Esophagus squamous epithelium (tissue), 5 donors: ENCODE measurements around the gene FHIP1B. TPM values are rescaled to one million over a fixed set of nuclear protein-coding genes. Genes with fewer than 3 reads are reported as not detected.

ENCODE experiments used
- DNase-seq: peaks from one replicate; lab custom pipeline; 2025; lab: John Stamatoyannopoulos, UW
- H3K27ac ChIP-seq, 4 donors: fragments of 200-600 bp; sonication (generic); one replicate each; pipeline ENCODE4 v1.5.1; 2016 to 2019; ENCODE audit warnings: mild to moderate bottlenecking in 1 of 4
- H3K27me3 ChIP-seq, 4 donors: fragments of 200-600 bp; sonication (generic); 1 replicate in 3 of 4; 2 replicates in 1 of 4; pipeline versions ENCODE4 v1.5.1 to v1.6.0; 2017 to 2021; ENCODE audit warnings: antibody characterized with exemption in 1 of 4
- H3K36me3 ChIP-seq, 3 donors: fragments of 200-600 bp; sonication (generic); one replicate each; pipeline ENCODE4 v1.5.1; 2016 to 2019
- H3K4me1 ChIP-seq, 3 donors: fragments of 200-600 bp; sonication (generic); one replicate each; pipeline ENCODE4 v1.5.1; 2017 to 2019
- H3K4me3 ChIP-seq, 4 donors: fragments of 200-600 bp; sonication (generic); 1 replicate in 3 of 4; 2 replicates in 1 of 4; pipeline ENCODE4 v1.5.1; 2016 to 2019; ENCODE audit warnings: mild to moderate bottlenecking in 2 of 4, moderate library complexity in 1 of 4
- H3K9me3 ChIP-seq, 3 donors: fragments of 200-600 bp; sonication (generic); one replicate each; pipeline ENCODE4 v1.5.1; 2016 to 2019
- CTCF ChIP-seq, 6 experiments: fragments of 450-650 bp in 4 of 6; fragments of 200-600 bp in 2 of 6; sonication (generic) in 2 of 6; IDR thresholded peaks; one replicate each; pipeline ENCODE4 v1.5.1; 2016 to 2019; ENCODE audit warnings: antibody characterized with exemption in 6 of 6, mild to moderate bottlenecking in 4 of 6, moderate library complexity in 4 of 6
- POLR2A ChIP-seq, 4 donors: fragments of 450-650 bp; IDR thresholded peaks; one replicate each; pipeline ENCODE4 v1.6.1; 2017; ENCODE audit warnings: antibody characterized with exemption in 4 of 4, mild to moderate bottlenecking in 4 of 4, moderate library complexity in 3 of 4
- WGBS, 2 donors: methylation state at CpG; one replicate each; pipeline ENCODE4 v1.1.5; 2018; 5-methylcytosine and 5-hydroxymethylcytosine counted together
- intact Hi-C: fragments of 100-400 bp; cut with DNase I; formaldehyde crosslinking; loops from one replicate; pipeline ENCODE4 v1.15.0; 2022
- total RNA-seq, 4 donors: library from RNA; depleted of rRNA; stranded (reverse); fragments of >200 nt; gene quantifications; one replicate each; pipeline ENCODE4 v1.1.0, GENCODE V29; 2016
- donor health status: DM: yes; HTN: yes; CAD: no.

Gene FHIP1B
- total RNA-seq, 4 donors from 2014 or later, result 8.3 to 33.5 (median 23.1) TPM

GRCh38 chr11:6240781-6241180, 6.3 kb upstream of the FHIP1B start:
- intact Hi-C loops, result no loop called here
- 33 to 36% methylated on average over 1 of the region's 1 CpG for WGBS, 2 donors

GRCh38 chr11:6240139-6240538, 5.7 kb upstream of the FHIP1B start:
- no peak overlapping the region for H3K4me3 ChIP-seq
- intact Hi-C loops, result no loop called here
- H3K27me3 ChIP-seq, result no peaks in the 10 kb centered on the region
- H3K27ac ChIP-seq, result no peak overlapping the region
- H3K36me3 ChIP-seq, result no peaks in the 10 kb centered on the region
- no peak for DNase-seq
- H3K9me3 ChIP-seq, result no peaks in the 10 kb centered on the region
- no peak for TF ChIP-seq CTCF (IDR thresholded peaks at IDR 0.05)
- TF ChIP-seq POLR2A (IDR thresholded peaks at IDR 0.05), result no peak
- H3K4me1 ChIP-seq, result peaks cover 0 to 8% (median 0%) of the 10 kb centered on the region in 3 donors
- 93 to 95% methylated on average over 21 to 28 of the region's 28 CpGs for WGBS, 2 donors

More at GRCh38 chr11:6240781-6241180, 6.3 kb upstream of the FHIP1B start:
- no peak overlapping the region for H3K4me3 ChIP-seq
- no peaks in the 10 kb centered on the region for H3K27me3 ChIP-seq
- no peak overlapping the region for H3K27ac ChIP-seq
- H3K9me3 ChIP-seq, result no peaks in the 10 kb centered on the region
- peaks cover 0 to 1% (median 0%) of the 10 kb centered on the region in 3 donors for H3K4me1 ChIP-seq
- TF ChIP-seq CTCF (IDR thresholded peaks at IDR 0.05) (no peak), POLR2A (IDR thresholded peaks at IDR 0.05) (no peak)
- no peaks in the 10 kb centered on the region for H3K36me3 ChIP-seq
- DNase-seq, result no peak

GRCh38 chr11:6238902-6239301, 4.5 kb upstream of the FHIP1B start, which contains the start of gene CNGA4:
Gene CNGA4 (plus strand): TSS chr11:6239089. CDS start chr11:6239207, 118 bp downstream.
- WGBS, 2 donors, result 100% methylated on average over 1 of the region's 1 CpG; no CpG with 5 or more reads in 1 of the 2 donors
- TF ChIP-seq CTCF (IDR thresholded peaks at IDR 0.05) (no peak), POLR2A (IDR thresholded peaks at IDR 0.05) (no peak)
- Histone ChIP-seq H3K27me3 (no peaks in the 10 kb centered on the region), H3K4me1 (peaks cover 1 to 11% (median 2%) of the 10 kb centered on the region in 3 donors), H3K4me3 (no peak within 1 kb of the TSS), H3K9me3 (no peaks in the 10 kb centered on the region), H3K27ac (no peak within 1 kb of the TSS), H3K36me3 (no peaks in the 10 kb centered on the region)
- intact Hi-C loops, result no loop called here
- DNase-seq, result no peak

GRCh38 chr11:6237761-6238302, 3.4 kb upstream of the FHIP1B start:
- no peaks in the 10 kb centered on the region for H3K9me3 ChIP-seq
- WGBS, 2 donors, result 85 to 93% methylated on average over 5 of the region's 5 CpGs
- H3K4me3 ChIP-seq, result no peak overlapping the region
- no peaks in the 10 kb centered on the region for H3K36me3 ChIP-seq
- TF ChIP-seq CTCF (IDR thresholded peaks at IDR 0.05), result no peak
- TF ChIP-seq POLR2A (IDR thresholded peaks at IDR 0.05), result no peak
- H3K27me3 ChIP-seq, result no peaks in the 10 kb centered on the region
- DNase-seq, result no peak
- no peak overlapping the region for H3K27ac ChIP-seq
- intact Hi-C loops, result no loop called here
- H3K4me1 ChIP-seq, result peaks cover 11 to 22% (median 11%) of the 10 kb centered on the region in 3 donors

GRCh38 chr11:6237266-6237665, 2.8 kb upstream of the FHIP1B start:
- H3K36me3 ChIP-seq, result no peaks in the 10 kb centered on the region
- peaks cover 11 to 26% (median 11%) of the 10 kb centered on the region in 3 donors for H3K4me1 ChIP-seq
- H3K4me3 ChIP-seq, result no peak overlapping the region
- intact Hi-C loops, result no loop called here
- no peak for DNase-seq
- WGBS, 2 donors, result 77 to 78% methylated on average over 4 of the region's 4 CpGs
- H3K27me3 ChIP-seq, result no peaks in the 10 kb centered on the region
- no peaks in the 10 kb centered on the region for H3K9me3 ChIP-seq
- TF ChIP-seq CTCF (IDR thresholded peaks at IDR 0.05) (no peak), POLR2A (IDR thresholded peaks at IDR 0.05) (no peak)
- no peak overlapping the region for H3K27ac ChIP-seq
